Stomach (tissue), 9 donors: ENCODE results near the gene ATRNL1. TPM values are rescaled to one million over a fixed set of nuclear protein-coding genes. Genes with fewer than 3 reads are reported as not detected.

Source experiments
- DNase-seq, 2 donors: peaks; one replicate each; pipeline versions ENCODE4 v3.0.0 to v3.0.0-alpha.2; 2013 to 2019
- H3K27ac ChIP-seq, 5 donors: fragments of 200-600 bp in 4 of 5; sonication (generic) in 4 of 5; one replicate each; pipeline ENCODE4 v1.5.1; 2013 to 2019; ENCODE audit warnings: mild to moderate bottlenecking in 1 of 5, moderate library complexity in 1 of 5
- H3K27me3 ChIP-seq, 3 donors: fragments of 200-600 bp; sonication (generic); one replicate each; pipeline ENCODE4 v1.5.1; 2017 to 2019; ENCODE audit warnings: mixed run types in 1 of 3
- H3K36me3 ChIP-seq, 4 donors: fragments of 200-600 bp; sonication (generic); 1 replicate in 3 of 4; 2 replicates in 1 of 4; pipeline ENCODE4 v1.5.1; 2016 to 2019
- H3K4me1 ChIP-seq, 4 donors: fragments of 200-600 bp; sonication (generic); one replicate each; pipeline ENCODE4 v1.5.1; 2016 to 2019
- H3K4me3 ChIP-seq, 4 donors: fragments of 200-600 bp; sonication (generic) in 3 of 4; one replicate each; pipeline ENCODE4 v1.5.1; 2016 to 2019; ENCODE audit warnings: mild to moderate bottlenecking in 1 of 4
- H3K9me3 ChIP-seq, 4 donors: fragments of 200-600 bp; sonication (generic); one replicate each; pipeline ENCODE4 v1.5.1; 2016 to 2019
- CTCF ChIP-seq, 7 experiments: fragments of 450-650 bp in 4 of 7; fragments of 200-600 bp in 3 of 7; sonication (generic) in 3 of 7; IDR thresholded peaks; one replicate each; pipeline ENCODE4 v1.5.1; 2016 to 2019; ENCODE audit warnings: antibody characterized with exemption in 7 of 7, control low read depth in 2 of 7, mild to moderate bottlenecking in 1 of 7
- EP300 ChIP-seq: sonication (generic); formaldehyde crosslinking; IDR thresholded peaks from one replicate; pipeline ENCODE4 v1.6.1; 2017; ENCODE audit warnings: antibody characterized with exemption
- POLR2A ChIP-seq, 4 donors: fragments of 450-650 bp; IDR thresholded peaks; one replicate each; pipeline ENCODE4 v1.6.1; 2016; ENCODE audit warnings: antibody characterized with exemption in 4 of 4, control low read depth in 2 of 4, mild to moderate bottlenecking in 1 of 4, moderate library complexity in 1 of 4
- POLR2AphosphoS5 ChIP-seq, 3 donors: sonication (generic); formaldehyde crosslinking; IDR thresholded peaks; one replicate each; pipeline ENCODE4 v1.6.1; 2016; ENCODE audit warnings: antibody characterized with exemption in 3 of 3
- WGBS, 5 donors: extraction: QIAGEN DNeasy Blood & Tissue Kit in 3 of 5; methylation state at CpG; one replicate each; pipeline versions ENCODE4 v1.1.5 to v1.1.7; 2013 to 2018; 5-methylcytosine and 5-hydroxymethylcytosine counted together
- intact Hi-C: fragments of 100-400 bp; cut with DNase I; formaldehyde crosslinking; loops from one replicate; pipeline ENCODE4 v1.15.1; 2023; ENCODE audit warnings: low total_unique reads
- polyA plus RNA-seq, 3 donors: library from polyadenylated mRNA; stranded (reverse); fragments of 200-250 nt; gene quantifications; one replicate each; pipeline ENCODE4 v1.2.3, GENCODE V29; 2013
- total RNA-seq, 5 donors: library from RNA; depleted of rRNA; stranded (reverse); fragments of >200 nt; gene quantifications; one replicate each; pipeline versions ENCODE4 v1.1.0 to v1.2.3, GENCODE V29; 2014 to 2016
- donor health status: healthy with polysubstance abuse.
- donor health status: Bipolar disorder and iron deficiency.
- donor health status: healthy.

The ATRNL1 gene
- total and polyA plus RNA-seq, 8 donors, result 0.12 to 50.7 (median 0.72) TPM; not detected in 1

DNA sequence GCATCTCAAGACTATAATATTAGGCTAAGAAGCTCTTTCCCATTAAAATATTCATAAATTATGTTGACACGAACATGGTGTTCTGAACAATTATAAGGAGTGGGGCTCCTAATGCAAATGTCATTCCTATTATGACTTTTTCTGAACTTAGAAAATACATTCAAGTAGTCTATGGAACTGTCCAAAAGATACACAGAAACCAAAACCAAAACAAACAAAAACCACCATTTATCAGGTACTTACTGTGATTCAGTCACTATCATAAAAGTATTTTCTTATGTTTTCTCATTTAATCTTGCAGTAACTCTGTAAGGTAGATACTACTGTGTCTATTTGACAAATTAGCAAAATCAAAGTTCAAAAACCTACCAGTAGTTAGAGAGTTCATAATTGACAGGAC, 773.0 kb downstream of the ATRNL1 start:
- WGBS, 5 donors, result 80 to 95% (median 83%) methylated on average over 1 of the region's 1 CpG
- no peak for TF ChIP-seq POLR2AphosphoS5 (IDR thresholded peaks at IDR 0.05)
- no peak for TF ChIP-seq CTCF (IDR thresholded peaks at IDR 0.05)
- TF ChIP-seq POLR2A (IDR thresholded peaks at IDR 0.05), result no peak
- no peak for TF ChIP-seq EP300
- DNase-seq, result no peak

DNA sequence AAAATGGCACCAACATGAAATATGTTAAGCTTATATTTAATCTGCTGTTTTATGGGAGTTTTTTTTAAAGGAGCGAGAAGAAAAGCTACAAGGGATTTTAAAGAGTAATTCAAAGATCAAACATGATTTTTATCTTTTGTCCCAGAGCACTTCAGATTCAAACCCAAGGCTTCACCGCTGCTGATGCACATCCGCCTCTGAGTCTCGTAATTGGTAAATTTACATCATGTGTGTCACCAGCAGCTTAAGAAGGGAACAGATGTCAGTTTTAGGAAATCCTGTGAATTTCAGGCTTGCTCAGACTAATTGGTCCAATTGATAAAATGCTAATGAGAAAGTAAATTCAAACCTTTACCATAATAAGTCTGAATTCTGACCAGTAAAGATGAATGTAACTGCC, 773.5 kb downstream of the ATRNL1 start:
- DNase-seq, result no peak
- Histone ChIP-seq H3K27ac (no peak overlapping the region), H3K4me3 (no peak overlapping the region), H3K9me3 (no peaks in the 10 kb centered on the region), H3K27me3 (no peaks in the 10 kb centered on the region), H3K36me3 (no peaks in the 10 kb centered on the region), H3K4me1 (no peaks in the 10 kb centered on the region)
- TF ChIP-seq EP300 (no peak), POLR2A (IDR thresholded peaks at IDR 0.05) (no peak), POLR2AphosphoS5 (IDR thresholded peaks at IDR 0.05) (no peak), CTCF (IDR thresholded peaks at IDR 0.05) (no peak)
- 87 to 95% (median 90%) methylated on average over 4 of the region's 4 CpGs for WGBS, 5 donors
- intact Hi-C loops, result no loop called here

More for the DNA sequence above, 773.0 kb downstream of the ATRNL1 start:
- intact Hi-C loops, result no loop called here
- no peaks in the 10 kb centered on the region for H3K36me3 ChIP-seq
- H3K9me3 ChIP-seq, result no peaks in the 10 kb centered on the region
- H3K27ac ChIP-seq, result no peak overlapping the region
- no peaks in the 10 kb centered on the region for H3K4me1 ChIP-seq
- no peaks in the 10 kb centered on the region for H3K27me3 ChIP-seq
- H3K4me3 ChIP-seq, result no peak overlapping the region

- DNase-seq, result no peak
- no peaks in the 10 kb centered on the region for H3K36me3 ChIP-seq
Observed at GRCh38 chr10:115867305-115867704, 774.1 kb downstream of the ATRNL1 start.

GRCh38 chr10:115871855-115872254, 778.7 kb downstream of the ATRNL1 start:
- intact Hi-C loops, result no loop called here
- Histone ChIP-seq H3K4me3 (no peak overlapping the region), H3K27me3 (no peaks in the 10 kb centered on the region), H3K36me3 (no peaks in the 10 kb centered on the region), H3K27ac (no peak overlapping the region), H3K9me3 (no peaks in the 10 kb centered on the region), H3K4me1 (peaks cover 0 to 7% (median 0%) of the 10 kb centered on the region in 4 donors)
- no peak for DNase-seq
- TF ChIP-seq POLR2A (IDR thresholded peaks at IDR 0.05) (no peak), CTCF (IDR thresholded peaks at IDR 0.05) (no peak), POLR2AphosphoS5 (IDR thresholded peaks at IDR 0.05) (no peak), EP300 (no peak)
- 40 to 76% (median 63%) methylated on average over 1 of the region's 1 CpG for WGBS, 5 donors

More at GRCh38 chr10:115867305-115867704, 774.1 kb downstream of the ATRNL1 start:
- intact Hi-C loops, result no loop called here
- no peaks in the 10 kb centered on the region for H3K9me3 ChIP-seq
- TF ChIP-seq EP300, result no peak
- TF ChIP-seq POLR2A (IDR thresholded peaks at IDR 0.05), result no peak
- no peak for TF ChIP-seq POLR2AphosphoS5 (IDR thresholded peaks at IDR 0.05)
- TF ChIP-seq CTCF (IDR thresholded peaks at IDR 0.05), result no peak
- no peak overlapping the region for H3K4me3 ChIP-seq
- 55 to 59% (median 58%) methylated on average over 2 of the region's 2 CpGs for WGBS, 5 donors
- no peaks in the 10 kb centered on the region for H3K4me1 ChIP-seq
- no peaks in the 10 kb centered on the region for H3K27me3 ChIP-seq
- no peak overlapping the region for H3K27ac ChIP-seq
